ENCODE measurements around the gene MAN2A1.

GRCh38 chr5:109823597-109823996, 133.9 kb downstream of the MAN2A1 start:
- TF ChIP-seq YY1 (IDR thresholded peaks at IDR 0.05; ENCODE audit: extremely low read depth, insufficient replicate concordance, low read depth, low read length) (no peak), CTCF (IDR thresholded peaks at IDR 0.05 in 2 of 3, conservative IDR thresholded peaks at IDR 0.05 in 1 of 3; ENCODE audit: borderline replicate concordance in 1 of 3, insufficient read depth in 1 of 3, low read depth in 2 of 3, low read length in 2 of 3) (no peak), MAX (IDR thresholded peaks at IDR 0.05) (no peak), POLR2A (IDR thresholded peaks at IDR 0.05; ENCODE audit: borderline replicate concordance, extremely low read depth, insufficient read depth, insufficient read length) (no peak), REST (IDR thresholded peaks at IDR 0.05; ENCODE audit: low read depth) (no peak), SIN3A (IDR thresholded peaks at IDR 0.05; ENCODE audit: low read depth) (no peak), CEBPB (IDR thresholded peaks at IDR 0.05; ENCODE audit: low read depth) (no peak), POLR2AphosphoS5 (IDR thresholded peaks at IDR 0.05; ENCODE audit: low read depth, low read length) (no peak), SRF (IDR thresholded peaks at IDR 0.05; ENCODE audit: low read depth) (no peak), EZH2phosphoT487 (IDR thresholded peaks at IDR 0.05; ENCODE audit: borderline replicate concordance) (no peak), EZH2 (IDR thresholded peaks at IDR 0.05) (no peak), ZBTB33 (IDR thresholded peaks at IDR 0.05; ENCODE audit: extremely low read depth, insufficient replicate concordance, low read length) (no peak), ATF3 (IDR thresholded peaks at IDR 0.05) (no peak), RAD21 (IDR thresholded peaks at IDR 0.05; ENCODE audit: low read depth) (no peak)

All from HCT116 (cell line).